Osteocyte (in vitro differentiated cells): ENCODE results near the gene CLDN14. TPM values are rescaled to one million over a fixed set of nuclear protein-coding genes. Genes with fewer than 3 reads are reported as not detected.

Experiments used
- DNase-seq: peaks from one replicate; pipeline ENCODE4 v3.0.0; 2021; ENCODE audit warnings: mixed read lengths; ENCODE audit not compliant: unreplicated experiment; ENCODE audit errors: extremely low spot score
- H3K27ac Mint-ChIP-seq: one replicate; pipeline ENCODE4 v1.8.0; 2021; ENCODE audit warnings: mild to moderate bottlenecking, mixed read lengths; ENCODE audit not compliant: unreplicated experiment
- H3K27me3 Mint-ChIP-seq: one replicate; pipeline ENCODE4 v1.8.0; 2021; ENCODE audit warnings: mixed read lengths; ENCODE audit not compliant: unreplicated experiment
- H3K36me3 Mint-ChIP-seq: one replicate; pipeline ENCODE4 v1.8.0; 2021; ENCODE audit warnings: mixed read lengths; ENCODE audit not compliant: unreplicated experiment
- H3K4me1 Mint-ChIP-seq: one replicate; pipeline ENCODE4 v1.8.0; 2021; ENCODE audit warnings: mixed read lengths; ENCODE audit not compliant: unreplicated experiment
- H3K4me3 Mint-ChIP-seq: one replicate; pipeline ENCODE4 v1.8.0; 2021; ENCODE audit warnings: mild to moderate bottlenecking, moderate library complexity, mixed read lengths; ENCODE audit not compliant: unreplicated experiment
- H3K9me3 Mint-ChIP-seq: one replicate; pipeline ENCODE4 v1.8.0; 2021; ENCODE audit warnings: mixed read lengths; ENCODE audit not compliant: unreplicated experiment
- CTCF ChIP-seq: fragments of 200-600 bp; sonication (generic); IDR thresholded peaks from 2 replicates; pipeline ENCODE4 v1.5.0; 2021; ENCODE audit warnings: antibody characterized with exemption, mild to moderate bottlenecking, moderate library complexity
- total RNA-seq: library from RNA; stranded (reverse); gene quantifications from 2 replicates; pipeline ENCODE4 v1.2.1, GENCODE V29; 2021

CLDN14 gene
- total RNA-seq, 1 donor from 2014 or later: not detected

DNA sequence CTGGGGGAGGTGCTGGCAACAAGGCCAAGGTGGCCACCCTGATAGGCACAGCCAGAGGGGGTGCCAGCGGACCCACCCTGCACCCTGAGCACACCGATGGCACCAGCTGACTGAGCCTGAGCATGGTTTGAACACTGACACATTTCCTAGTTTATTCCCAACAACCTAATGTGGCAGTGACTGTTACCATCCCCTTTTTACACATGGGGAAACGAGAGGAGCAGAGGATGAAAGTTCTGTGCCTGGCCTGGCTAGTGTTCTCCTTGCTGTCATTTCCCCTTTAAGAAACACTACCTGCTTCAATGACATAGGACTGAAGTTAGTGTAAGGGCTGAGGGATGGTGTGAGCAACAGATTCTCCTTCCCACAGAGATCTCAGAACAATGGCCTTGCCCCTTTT, 15.3 kb downstream of the CLDN14 start:
- Mint-ChIP-seq H3K27ac (no peak overlapping the region), H3K4me1 (peaks cover 12% of the 10 kb centered on the region), H3K36me3 (no peaks in the 10 kb centered on the region), H3K9me3 (no peaks in the 10 kb centered on the region), H3K4me3 (no peak overlapping the region), H3K27me3 (peaks cover 5% of the 10 kb centered on the region)
- DNase-seq: no peak
- TF ChIP-seq CTCF: no peak

- Mint-ChIP-seq H3K4me1 (peaks cover 13% of the 10 kb centered on the region), H3K9me3 (no peaks in the 10 kb centered on the region), H3K36me3 (no peaks in the 10 kb centered on the region), H3K27ac (no peak overlapping the region), H3K4me3 (no peak overlapping the region), H3K27me3 (peaks cover 5% of the 10 kb centered on the region)
- TF ChIP-seq CTCF: no peak
- DNase-seq: no peak
These were observed 15.9 kb downstream of the CLDN14 start for GRCh38 chr21:36463991-36464390.

GRCh38 chr21:36463204-36463603, 16.7 kb downstream of the CLDN14 start:
- TF ChIP-seq CTCF: no peak
- Mint-ChIP-seq H3K4me3 (no peak overlapping the region), H3K36me3 (no peaks in the 10 kb centered on the region), H3K27ac (no peak overlapping the region), H3K9me3 (no peaks in the 10 kb centered on the region), H3K4me1 (peaks cover 13% of the 10 kb centered on the region), H3K27me3 (peaks cover 5% of the 10 kb centered on the region)
- no peak for DNase-seq

GRCh38 chr21:36461918-36462486, 17.9 kb downstream of the CLDN14 start:
- Mint-ChIP-seq H3K27me3 (peaks cover 5% of the 10 kb centered on the region), H3K4me3 (no peak overlapping the region), H3K9me3 (no peaks in the 10 kb centered on the region), H3K36me3 (no peaks in the 10 kb centered on the region), H3K4me1 (peaks cover 13% of the 10 kb centered on the region), H3K27ac (no peak overlapping the region)
- no peak for DNase-seq
- no peak for TF ChIP-seq CTCF

DNA sequence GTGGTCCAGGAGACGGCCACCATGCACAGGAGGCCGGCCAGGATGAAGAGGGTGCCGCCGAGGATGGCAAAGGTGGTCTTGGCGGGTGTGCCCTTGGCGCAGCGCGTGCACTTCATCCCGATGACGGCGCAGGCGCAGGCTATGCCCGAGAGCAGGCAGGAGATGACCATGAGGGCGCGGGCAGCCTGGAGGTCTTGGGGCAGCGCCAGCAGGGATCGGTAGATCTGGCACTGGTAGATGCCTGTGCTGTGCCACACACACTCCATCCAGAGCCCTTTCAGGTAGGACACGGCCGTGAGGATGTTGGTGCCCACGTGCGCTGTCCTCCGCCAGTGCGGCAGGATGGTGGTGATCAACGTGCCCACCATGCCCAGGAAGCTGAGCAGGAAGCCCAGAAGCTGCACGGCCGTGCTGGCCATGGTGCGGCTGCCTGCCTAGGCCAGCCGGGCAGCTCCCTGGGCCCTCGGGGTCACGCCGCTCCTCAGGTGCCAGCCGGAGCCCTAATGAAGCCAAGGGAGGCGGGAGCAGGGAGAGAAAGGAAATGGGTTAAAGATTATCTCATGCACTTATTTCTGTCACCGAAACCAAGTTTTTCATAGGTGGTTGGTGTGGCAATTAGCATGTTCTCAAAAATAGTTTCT, 18.5 kb downstream of the CLDN14 start:
- DNase-seq: no peak
- Mint-ChIP-seq H3K27ac (no peak overlapping the region), H3K9me3 (no peaks in the 10 kb centered on the region), H3K4me3 (no peak overlapping the region), H3K36me3 (no peaks in the 10 kb centered on the region), H3K27me3 (peaks cover 5% of the 10 kb centered on the region), H3K4me1 (peaks cover 17% of the 10 kb centered on the region)
- no peak for TF ChIP-seq CTCF
